HG03521 (cell line): ENCODE data around the gene NOTCH2.
"Not testable (repeated sequence)": the region's sequence is repeated elsewhere in the genome, so short reads cannot be mapped to it uniquely, and the experiment has no call there.

Experiments
- ATAC-seq: cut with Tn5 transposase; IDR thresholded peaks from one replicate; pipeline ENCODE4 v1.9.1; 2021; ENCODE audit warnings: mild to moderate bottlenecking, moderate library complexity; ENCODE audit not compliant: unreplicated experiment

Gene NOTCH2

DNA sequence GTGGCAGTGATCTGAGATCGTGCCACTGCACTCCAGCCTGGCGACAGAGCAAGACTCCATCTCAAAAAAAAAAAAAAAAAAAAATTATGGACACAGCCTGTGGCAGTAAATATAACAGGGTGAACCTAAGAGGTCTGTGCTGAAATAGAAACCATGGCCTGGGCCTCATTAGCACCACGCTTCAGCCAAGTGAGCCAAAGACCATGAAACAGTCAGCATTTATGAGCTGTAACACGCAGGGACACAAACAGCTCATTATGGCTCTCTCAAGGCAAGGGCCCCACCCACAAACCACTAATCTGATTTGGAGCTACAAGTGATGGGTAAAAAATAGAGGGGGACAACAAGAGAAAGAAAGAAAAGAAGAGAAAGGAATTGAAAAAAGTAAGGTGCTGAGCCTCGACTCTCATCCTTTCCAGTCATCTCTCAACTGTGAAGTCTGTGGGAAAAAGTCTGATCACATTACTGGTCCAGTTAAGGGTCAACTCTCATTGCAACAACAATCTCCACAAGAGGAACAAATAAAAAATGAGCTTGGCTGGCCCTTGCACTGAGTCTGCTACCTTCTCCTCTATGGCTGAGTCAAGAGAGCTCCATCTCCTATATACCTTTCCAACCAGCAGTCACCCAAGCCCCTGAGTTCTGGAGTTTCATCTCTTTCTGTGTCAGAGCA is 93.7 kb downstream of the NOTCH2 start:
- ATAC-seq, result not testable (repeated sequence)

GRCh38 chr1:119975006-119975405 is 94.5 kb downstream of the NOTCH2 start:
- ATAC-seq, result no peak

DNA sequence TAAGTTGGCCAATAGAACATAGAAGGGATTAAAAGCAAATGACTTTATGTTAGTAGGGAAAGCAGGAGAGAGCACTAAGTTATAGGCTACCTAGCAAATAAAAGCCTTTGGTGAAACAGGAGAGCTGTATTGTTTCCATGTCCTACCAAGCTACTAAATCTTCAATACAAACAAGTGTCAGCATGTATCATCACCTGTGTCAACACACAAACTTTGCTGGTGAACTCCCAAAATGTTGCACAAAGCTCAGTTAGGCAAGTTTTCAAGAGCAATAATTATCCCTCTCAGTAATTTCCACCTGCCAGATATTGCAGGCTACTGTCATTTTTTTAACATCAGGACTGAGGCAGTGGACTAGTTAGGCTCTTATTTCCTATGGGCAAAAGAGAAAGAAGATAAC is 95.4 kb downstream of the NOTCH2 start:
- ATAC-seq, result no peak

DNA sequence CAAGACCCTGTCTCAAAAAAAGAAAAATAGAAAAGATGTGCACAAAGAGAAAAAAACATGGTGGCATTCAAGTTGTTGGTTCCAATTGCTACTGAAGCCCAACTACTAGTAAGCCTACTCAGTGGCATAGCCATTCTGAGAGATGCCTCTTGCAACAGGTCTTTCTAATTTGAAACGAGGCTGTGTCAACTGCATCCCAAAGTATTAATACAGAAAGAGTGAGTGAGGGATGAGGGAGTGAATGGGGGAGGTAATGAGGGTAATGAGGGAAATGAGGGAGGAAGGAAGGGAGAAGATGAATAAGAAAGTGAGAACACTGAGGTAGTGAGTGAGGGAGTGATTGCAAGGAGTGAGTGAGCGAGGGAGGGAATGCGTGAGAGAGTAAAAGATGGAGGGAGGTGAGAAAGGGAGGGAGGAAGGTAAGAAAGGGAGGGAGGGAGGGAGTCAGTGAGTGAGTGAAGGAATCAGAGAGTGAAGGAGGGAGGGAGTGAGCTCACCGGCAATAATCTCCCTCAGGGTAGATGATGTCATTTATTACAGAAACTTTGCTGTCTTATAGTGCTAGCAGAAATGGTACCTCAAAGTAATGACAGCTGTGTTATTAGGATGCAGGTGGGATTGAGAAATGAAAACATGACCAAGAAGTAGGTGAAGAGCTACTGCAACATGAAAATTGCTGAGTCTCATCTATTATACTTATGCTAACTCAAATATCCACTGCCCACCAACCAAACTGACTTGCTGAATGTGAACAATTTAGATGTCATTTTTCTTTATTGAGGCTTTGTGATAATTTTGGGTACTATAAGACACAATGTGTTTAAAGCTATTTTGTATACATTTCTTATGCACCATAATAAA is 97.5 kb downstream of the NOTCH2 start:
- ATAC-seq, result no peak

DNA sequence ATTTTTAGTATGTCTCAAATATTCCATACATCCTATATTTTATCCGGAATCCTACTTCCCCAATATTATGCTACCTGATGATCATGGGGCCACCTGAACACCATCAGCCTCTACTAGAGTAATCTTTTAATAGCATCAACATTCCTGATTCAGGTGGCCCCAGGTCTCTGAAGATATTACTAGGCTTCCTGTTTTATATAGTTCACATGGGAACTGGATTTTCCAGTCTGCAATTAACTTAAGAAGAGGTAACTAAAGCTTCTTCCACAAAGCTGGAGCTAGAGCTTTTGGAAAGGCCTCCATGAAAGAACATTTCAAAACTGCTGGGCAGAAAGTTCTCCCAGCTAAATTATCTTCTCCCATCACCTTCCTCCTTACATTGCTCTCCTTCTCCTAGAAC is 100.9 kb downstream of the NOTCH2 start:
- ATAC-seq, result no peak

DNA sequence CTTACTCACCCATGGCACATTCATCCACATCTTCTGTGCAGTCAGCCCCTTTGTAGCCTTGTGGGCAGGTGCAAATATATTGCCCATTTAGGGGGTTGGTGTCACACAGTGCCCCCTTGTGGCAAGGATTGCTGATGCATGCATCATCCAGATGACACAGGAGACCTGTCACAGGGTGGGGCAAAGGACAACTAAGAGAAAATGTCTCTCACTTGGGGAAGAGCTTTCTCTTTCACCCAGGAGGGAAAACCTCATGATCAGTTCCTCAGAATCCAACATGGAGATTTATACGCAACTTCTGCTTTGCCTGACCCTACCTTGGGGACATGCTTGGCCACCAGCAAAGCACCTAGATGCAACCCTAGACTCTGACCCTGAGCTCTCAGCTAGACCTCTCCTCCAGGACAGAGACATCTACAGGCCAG is 101.4 kb downstream of the NOTCH2 start:
- ATAC-seq, result peak; percentile 89

DNA sequence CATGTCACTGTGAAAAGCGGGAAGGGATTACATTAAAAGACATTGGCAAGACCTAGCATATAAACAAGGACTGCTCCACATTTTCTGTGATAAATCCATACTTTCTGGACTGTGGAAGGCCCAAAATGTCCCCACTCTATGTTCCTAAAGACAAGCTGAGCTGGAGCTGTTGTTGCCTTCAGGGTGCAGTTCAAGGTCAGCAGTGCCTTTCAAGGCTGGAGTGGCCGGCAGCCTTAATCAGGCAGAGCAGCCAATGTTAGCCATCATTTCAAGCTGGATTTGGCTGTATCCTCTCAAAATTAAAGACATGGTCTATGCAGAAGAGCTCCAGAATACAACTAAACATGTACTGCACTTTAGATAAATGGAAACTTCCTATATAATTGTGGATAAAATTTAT is 102.8 kb downstream of the NOTCH2 start:
- no peak for ATAC-seq

DNA sequence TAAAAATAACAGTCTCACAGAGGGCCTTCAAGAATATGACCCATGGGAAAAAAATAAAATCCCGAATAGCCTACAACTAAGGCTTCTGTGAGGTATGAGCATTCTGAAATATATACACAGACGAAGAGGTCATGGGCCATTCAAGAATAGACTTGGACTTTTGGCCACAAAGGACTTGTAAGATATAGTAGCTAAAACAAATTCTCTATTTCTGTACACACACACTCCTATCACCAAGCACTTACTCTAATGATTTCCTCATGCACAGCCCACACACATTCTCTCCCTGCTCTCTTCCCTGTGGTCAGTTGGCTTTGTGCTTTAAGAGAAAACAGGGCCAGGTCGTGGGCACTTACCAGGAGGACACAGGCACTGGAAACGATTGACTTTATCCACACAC is 103.4 kb downstream of the NOTCH2 start:
- ATAC-seq, result no peak

DNA sequence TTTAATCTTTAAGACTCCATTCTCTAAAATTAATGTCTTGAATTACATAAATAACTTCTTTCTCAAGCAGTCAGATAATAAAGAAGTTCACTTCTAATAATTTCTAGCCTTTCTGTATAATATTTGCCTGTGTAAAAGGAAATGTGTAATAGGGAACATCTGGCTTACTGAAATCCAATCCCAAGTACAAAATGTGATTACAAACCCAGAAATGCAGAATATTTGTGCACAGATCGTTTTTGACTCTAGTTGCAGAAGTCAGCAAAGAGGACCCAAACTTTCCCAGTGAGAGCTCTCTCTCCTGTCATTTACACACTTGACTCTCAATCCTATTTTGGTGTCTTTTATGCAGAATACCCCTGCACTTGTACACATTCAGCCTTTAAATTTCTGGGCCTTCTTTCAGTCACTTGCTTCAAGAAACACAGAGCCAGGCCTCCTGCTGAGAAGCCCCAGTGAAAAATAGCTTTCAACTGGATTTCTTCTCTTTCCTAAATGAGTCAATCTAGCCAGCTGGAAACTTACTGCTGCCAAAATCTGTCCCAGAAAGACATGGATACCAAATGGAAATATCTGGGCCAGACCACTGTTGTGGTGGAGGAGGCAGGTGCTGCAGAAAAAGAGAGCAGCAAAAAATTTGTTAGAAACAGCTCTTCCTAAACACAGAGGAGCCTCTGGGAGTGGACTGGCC is 104.6 kb downstream of the NOTCH2 start:
- no peak for ATAC-seq

DNA sequence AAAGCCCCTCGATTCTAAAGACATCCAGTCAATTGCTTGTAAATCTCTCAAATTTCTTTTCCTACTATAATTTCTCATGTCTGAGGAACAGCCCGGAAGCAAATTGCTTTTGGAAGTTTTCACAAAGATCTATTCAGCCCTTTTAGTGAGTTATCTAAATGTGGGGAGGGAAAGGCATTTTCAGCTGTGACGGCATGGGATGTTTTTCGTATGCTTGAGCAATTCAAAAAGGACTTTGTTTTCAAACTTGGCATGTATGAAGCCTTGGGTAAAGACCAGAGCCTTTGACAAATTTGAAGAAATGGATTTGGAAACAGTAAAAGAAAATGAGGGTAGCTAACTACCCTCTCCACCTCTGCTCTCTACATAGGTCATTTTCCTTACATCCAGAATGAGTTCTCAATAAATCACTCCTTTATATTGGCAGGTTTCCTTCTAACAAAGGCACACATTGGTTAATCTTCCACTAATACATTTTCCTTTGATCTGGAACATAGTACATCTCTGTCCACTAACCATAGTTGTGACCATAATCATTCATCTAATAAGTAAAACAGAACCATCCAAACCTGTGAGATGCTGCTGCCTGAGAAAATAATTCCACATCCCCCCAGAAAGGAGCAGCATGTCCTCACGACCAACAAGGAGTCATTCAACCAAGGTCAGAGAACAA is 107.0 kb downstream of the NOTCH2 start:
- no peak for ATAC-seq

DNA sequence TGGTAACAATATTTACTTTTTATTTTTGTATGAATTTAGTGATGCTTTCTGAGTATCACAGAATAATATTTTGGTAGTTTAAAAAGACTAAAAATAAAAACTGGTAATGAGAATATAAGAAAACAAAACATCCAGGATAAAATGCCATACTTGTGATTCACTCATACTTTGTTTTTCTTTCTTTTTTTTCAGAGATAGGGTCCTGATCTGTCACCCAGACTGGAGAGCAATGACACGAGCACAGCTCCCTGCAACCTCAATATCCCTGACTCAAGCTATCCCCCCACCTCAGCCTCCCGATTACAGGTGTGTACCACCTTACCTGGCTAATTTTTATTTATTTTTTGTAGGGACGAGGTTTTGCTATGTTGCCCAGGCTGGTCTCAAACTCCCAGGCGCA is 109.0 kb downstream of the NOTCH2 start:
- no peak for ATAC-seq

- ATAC-seq, result no peak
Measured at GRCh38 chr1:119959268-119960220, 109.9 kb downstream of the NOTCH2 start.

DNA sequence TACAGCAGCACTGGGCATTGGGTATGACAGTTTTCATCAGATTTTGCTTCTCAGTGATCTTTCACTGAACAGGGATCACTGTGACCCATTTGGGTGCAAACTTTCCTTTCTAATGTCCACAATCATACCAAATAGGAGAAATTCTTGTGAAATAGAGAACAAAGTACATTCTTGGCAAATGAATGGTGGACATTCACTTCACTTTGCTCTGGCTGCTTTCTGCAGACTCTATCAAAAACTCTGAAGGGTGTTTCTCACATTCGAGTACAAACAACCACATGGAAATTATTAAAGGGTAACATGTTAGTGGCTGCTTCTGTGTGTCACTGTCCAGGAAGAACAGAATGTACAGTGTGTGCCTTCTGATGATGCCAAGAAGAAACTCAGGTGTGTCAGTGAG is 111.2 kb downstream of the NOTCH2 start:
- no peak for ATAC-seq

DNA sequence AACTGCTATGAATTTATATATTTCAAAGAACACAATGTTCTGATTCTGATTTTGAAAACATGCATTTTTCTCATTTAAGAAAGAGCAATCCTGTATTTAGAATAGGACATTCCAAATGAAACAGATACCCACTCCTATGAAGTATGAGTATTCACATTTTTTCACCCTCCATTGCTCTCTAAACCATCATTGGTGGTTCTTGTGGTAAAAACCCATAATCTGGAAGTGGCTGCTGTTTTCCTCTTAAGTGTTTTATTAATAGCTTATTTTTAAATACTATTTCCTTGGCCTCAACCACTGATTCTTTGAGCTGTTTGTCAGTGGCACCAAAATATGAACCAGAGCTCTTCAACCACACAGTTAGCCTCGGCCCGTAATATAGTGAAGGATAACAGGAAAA is 113.2 kb downstream of the NOTCH2 start:
- no peak for ATAC-seq

DNA sequence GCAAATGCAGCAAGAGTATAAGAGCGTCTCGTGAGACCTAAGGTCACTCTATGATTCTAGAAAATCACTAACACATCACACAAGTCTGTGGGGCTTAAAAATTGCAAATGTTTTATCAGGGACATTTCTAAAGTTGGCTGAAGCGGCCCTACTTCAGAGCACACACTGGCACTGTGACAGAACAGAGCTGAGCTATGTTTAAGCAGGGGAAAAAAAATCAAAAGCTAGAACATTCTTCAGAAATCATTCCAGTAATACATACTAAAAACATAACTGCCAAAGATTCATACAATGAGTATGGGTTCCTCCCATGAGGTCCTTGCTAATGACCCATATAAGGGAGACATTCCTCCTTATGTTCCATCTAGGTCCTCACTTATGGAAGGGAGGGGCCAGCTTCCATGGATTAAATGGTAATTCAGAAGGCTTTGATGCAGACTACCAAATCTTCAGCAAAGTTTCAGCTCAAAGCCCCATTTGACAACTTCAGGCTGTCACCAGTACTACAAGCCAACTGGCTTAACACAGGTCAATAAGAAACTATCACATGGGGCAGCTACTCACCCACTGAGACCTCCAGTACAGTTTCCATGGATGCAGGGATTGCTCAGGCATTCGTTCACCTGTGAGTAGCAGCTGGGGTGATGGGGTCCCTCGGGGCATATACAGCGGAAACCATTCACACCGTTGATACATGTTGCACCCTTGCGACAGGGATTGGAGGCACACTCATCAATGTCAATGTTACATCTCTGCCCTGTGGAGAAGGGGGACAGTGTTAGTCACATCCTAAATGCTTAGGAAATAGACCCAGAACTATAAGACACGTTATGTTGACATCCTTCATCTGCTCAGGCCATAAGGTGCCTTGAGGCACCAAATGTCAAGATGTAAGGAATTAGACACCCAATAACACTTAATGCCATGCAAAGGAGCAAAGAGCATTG is 114.7 kb downstream of the NOTCH2 start:
- ATAC-seq, result no peak

DNA sequence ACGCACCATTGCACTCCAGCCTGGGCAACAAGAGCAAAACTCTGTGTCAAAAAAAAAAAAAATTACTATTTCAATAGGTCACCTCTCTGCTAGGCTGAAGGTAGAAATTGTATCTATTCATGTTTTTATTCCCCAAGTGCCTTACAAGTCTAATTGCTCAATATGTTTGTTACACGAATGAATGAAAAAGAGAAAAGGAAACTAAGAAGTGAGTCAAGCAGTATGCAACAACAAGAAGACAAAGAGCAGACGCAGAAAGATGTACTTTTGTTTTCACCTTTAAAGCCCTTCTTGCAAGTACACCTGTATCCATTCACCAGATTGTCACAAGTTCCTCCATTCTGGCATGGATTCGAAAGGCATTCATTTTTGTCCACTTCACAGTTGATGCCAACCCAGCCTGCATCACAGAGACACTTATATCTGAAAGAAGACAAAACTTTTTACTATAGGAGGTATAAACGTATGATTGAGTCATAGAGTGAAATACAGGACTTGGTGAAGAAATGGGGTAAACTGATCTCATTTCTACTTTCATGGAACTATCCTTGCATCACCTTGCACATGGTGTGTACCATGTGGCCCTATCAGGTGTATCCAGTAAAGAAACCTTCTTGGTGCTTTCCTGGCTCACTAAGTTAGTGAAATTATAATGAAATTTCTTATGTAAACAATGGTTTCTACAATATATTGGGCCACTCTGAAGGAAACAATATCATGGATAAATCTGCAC is 116.0 kb downstream of the NOTCH2 start:
- ATAC-seq, result no peak

GRCh38 chr1:119952496-119952895 is 117.0 kb downstream of the NOTCH2 start:
- ATAC-seq, result no peak
